Mesothelial cell of epicardium (in vitro differentiated cells): ENCODE measurements around the gene HOXD10. TPM values are rescaled to one million over a fixed set of nuclear protein-coding genes. Genes with fewer than 3 reads are reported as not detected.

Experiments used
- DNase-seq, 2 experiments: peaks; one replicate each; pipeline ENCODE4 v3.0.0; 2021; ENCODE audit warnings: low spot score in 2 of 2; ENCODE audit not compliant: unreplicated experiment in 2 of 2
- H3K27ac Mint-ChIP-seq: 2 replicates; pipeline ENCODE4 v1.8.0; 2021; ENCODE audit warnings: mixed read lengths
- H3K27me3 Mint-ChIP-seq: 2 replicates; pipeline ENCODE4 v1.8.0; 2021; ENCODE audit warnings: low read depth, mixed read lengths
- H3K36me3 Mint-ChIP-seq: 2 replicates; pipeline ENCODE4 v1.8.0; 2021; ENCODE audit warnings: mixed read lengths
- H3K4me1 Mint-ChIP-seq: 2 replicates; pipeline ENCODE4 v1.8.0; 2021; ENCODE audit warnings: mixed read lengths
- H3K4me3 Mint-ChIP-seq: 2 replicates; pipeline ENCODE4 v1.8.0; 2021; ENCODE audit warnings: mild to moderate bottlenecking, moderate library complexity, mixed read lengths
- H3K9me3 Mint-ChIP-seq: 2 replicates; pipeline ENCODE4 v1.8.0; 2021; ENCODE audit warnings: mixed read lengths
- CTCF ChIP-seq: fragments of 200-600 bp; sonication (generic); IDR thresholded peaks from one replicate; pipeline ENCODE4 v1.5.0; 2021; ENCODE audit warnings: antibody characterized with exemption; ENCODE audit not compliant: unreplicated experiment
- total RNA-seq: library from RNA; stranded (reverse); gene quantifications from 3 replicates; pipeline ENCODE4 v1.2.1, GENCODE V29; 2021

The HOXD10 gene
- total RNA-seq, 1 donor from 2014 or later = 3.2 TPM

- Mint-ChIP-seq H3K9me3 (no peaks in the 10 kb centered on the region), H3K27me3 (peaks cover 96% of the 10 kb centered on the region), H3K4me3 (peak overlapping the region; percentile 53), H3K4me1 (peaks cover 8% of the 10 kb centered on the region), H3K36me3 (peaks cover 3% of the 10 kb centered on the region), H3K27ac (no peak overlapping the region)
- no peak for TF ChIP-seq CTCF
- no peak for DNase-seq
Measured at GRCh38 chr2:176137252-176137580, 20.6 kb downstream of the HOXD10 start.

- Mint-ChIP-seq H3K27ac (no peak overlapping the region), H3K36me3 (peaks cover 3% of the 10 kb centered on the region), H3K9me3 (no peaks in the 10 kb centered on the region), H3K4me3 (no peak overlapping the region), H3K4me1 (peaks cover 6% of the 10 kb centered on the region), H3K27me3 (peaks cover 96% of the 10 kb centered on the region)
- no peak for DNase-seq
- TF ChIP-seq CTCF = no peak
Measured at GRCh38 chr2:176137906-176138305, 21.3 kb downstream of the HOXD10 start.

GRCh38 chr2:176138526-176138922 is 21.9 kb downstream of the HOXD10 start:
- Mint-ChIP-seq H3K9me3 (no peaks in the 10 kb centered on the region), H3K4me3 (no peak overlapping the region), H3K36me3 (peaks cover 3% of the 10 kb centered on the region), H3K27me3 (peaks cover 96% of the 10 kb centered on the region), H3K4me1 (peaks cover 6% of the 10 kb centered on the region), H3K27ac (no peak overlapping the region)
- DNase-seq = no peak
- no peak for TF ChIP-seq CTCF

GRCh38 chr2:176138923-176139660 is 22.5 kb downstream of the HOXD10 start:
- Mint-ChIP-seq H3K27me3 (peaks cover 96% of the 10 kb centered on the region), H3K9me3 (no peaks in the 10 kb centered on the region), H3K4me3 (no peak overlapping the region), H3K27ac (no peak overlapping the region), H3K36me3 (peaks cover 3% of the 10 kb centered on the region), H3K4me1 (peaks cover 6% of the 10 kb centered on the region)
- DNase-seq = no peak
- TF ChIP-seq CTCF = no peak

GRCh38 chr2:176139661-176140512 is 23.3 kb downstream of the HOXD10 start:
- Mint-ChIP-seq H3K9me3 (no peaks in the 10 kb centered on the region), H3K36me3 (peaks cover 3% of the 10 kb centered on the region), H3K27ac (no peak overlapping the region), H3K4me1 (peaks cover 6% of the 10 kb centered on the region), H3K27me3 (peaks cover 95% of the 10 kb centered on the region), H3K4me3 (peak overlapping the region; percentile 60)
- no peak for DNase-seq
- no peak for TF ChIP-seq CTCF
